A549 (cell line): ENCODE measurements around the gene TMEM158. TPM values are rescaled to one million over a fixed set of nuclear protein-coding genes. Genes with fewer than 3 reads are reported as not detected.

Experiments
- ATAC-seq, 2 experiments: fragments of 200-7000 bp in 1 of 2; fragments of >200 bp in 1 of 2; cut with Nextera tagmentation in 1 of 2; cut with Tn5 transposase in 1 of 2; 3 replicates each; pipeline versions ENCODE4 v1.8.0 to v1.9.1; 2018 to 2020; ENCODE audit warnings: mild to moderate bottlenecking in 1 of 2, moderate library complexity in 1 of 2
- CTCF ChIA-PET: fragments of 300-600 bp; sonication (Branson Sonifier 250); formaldehyde crosslinking; extraction: SDS; loops from one replicate; lab custom pipeline; 2021; ENCODE audit warnings: antibody characterized with exemption, inconsistent platforms; lab: Yijun Ruan, JAX
- POLR2A ChIA-PET: fragments of 350-600 bp; formaldehyde crosslinking; extraction: SDS; loops from one replicate; lab custom pipeline; 2021; ENCODE audit warnings: antibody characterized with exemption, inconsistent platforms; lab: Yijun Ruan, JAX
- DNase-seq, 2 experiments: peaks; one replicate each; pipeline versions ENCODE4 v3.0.0 to v3.0.0-alpha.2; 2011 to 2016; ENCODE audit warnings: low read depth in 1 of 2, low spot score in 1 of 2
- FAIRE-seq: peaks from 2 replicates; lab custom pipeline; 2011; peaks lifted over from hg19 to GRCh38; lab: Jason Lieb, UNC
- H3K27ac ChIP-seq, 2 experiments: fragments of >200 bp; sonication (Bioruptor Twin); formaldehyde crosslinking; 3 replicates each; pipeline ENCODE4 v1.5.1; 2016 to 2017
- H3K4me1 ChIP-seq: fragments of >200 bp; sonication (Bioruptor Twin); formaldehyde crosslinking; 3 replicates; pipeline ENCODE4 v1.6.1; 2016
- H3K4me2 ChIP-seq: fragments of >200 bp; sonication (Bioruptor Twin); formaldehyde crosslinking; 3 replicates; pipeline ENCODE4 v1.6.1; 2016
- H3K4me3 ChIP-seq: fragments of >200 bp; sonication (Bioruptor Twin); formaldehyde crosslinking; 3 replicates; pipeline ENCODE4 v1.5.1; 2016
- H3K9me3 ChIP-seq: fragments of >200 bp; sonication (Bioruptor Twin); formaldehyde crosslinking; 3 replicates; pipeline ENCODE4 v1.6.1; 2016
- CBX8 ChIP-seq: fragments of 200-600 bp; sonication (generic); IDR thresholded peaks from 2 replicates; pipeline ENCODE4 v1.6.1; 2016
- EHMT2 ChIP-seq: fragments of 200-600 bp; sonication (generic); IDR thresholded peaks from 2 replicates; pipeline ENCODE4 v1.6.1; 2016; ENCODE audit warnings: antibody characterized with exemption, low read depth, mild to moderate bottlenecking, moderate library complexity
- ESRRA ChIP-seq: fragments of 150-350 bp; IDR thresholded peaks from 2 replicates; pipeline ENCODE4 v1.6.1; 2014; ENCODE audit warnings: mild to moderate bottlenecking, low read length, borderline replicate concordance
- FOXS1 ChIP-seq: fragments of 250-450 bp; sonication (Bioruptor Pico); IDR thresholded peaks from 2 replicates; pipeline ENCODE4 v1.5.0; 2020; ENCODE audit warnings: mild to moderate bottlenecking, moderate library complexity
- GATA3 ChIP-seq: IDR thresholded peaks from 2 replicates; pipeline ENCODE4 v1.6.1; 2012; ENCODE audit warnings: borderline replicate concordance
- HDAC2 ChIP-seq: fragments of 200-600 bp; sonication (generic); IDR thresholded peaks from 2 replicates; pipeline ENCODE4 v1.6.1; 2016
- HOXA7 ChIP-seq: fragments of 250-450 bp; sonication (Bioruptor Pico); IDR thresholded peaks from 2 replicates; pipeline ENCODE4 v1.5.0; 2020; ENCODE audit warnings: mild to moderate bottlenecking, moderate library complexity
- HOXB13 ChIP-seq: fragments of 250-450 bp; sonication (Bioruptor Pico); IDR thresholded peaks from 2 replicates; pipeline ENCODE4 v1.5.0; 2020; ENCODE audit warnings: low read depth, mild to moderate bottlenecking, moderate library complexity
- JUN ChIP-seq, 2 experiments: fragments of >200 bp; sonication (Bioruptor Twin); formaldehyde crosslinking; IDR thresholded peaks; 2 replicates in 1 of 2; 3 replicates in 1 of 2; pipeline ENCODE4 v1.6.1; 2016 to 2017
- KDM1A ChIP-seq: fragments of 200-600 bp; sonication (generic); IDR thresholded peaks from 2 replicates; pipeline ENCODE4 v1.6.1; 2016; ENCODE audit warnings: low read depth, mild to moderate bottlenecking
- MAZ ChIP-seq: fragments of 150-350 bp; IDR thresholded peaks from 2 replicates; pipeline ENCODE4 v1.6.1; 2014; ENCODE audit warnings: antibody characterized with exemption, low read depth, low read length, borderline replicate concordance
- MYC ChIP-seq: IDR thresholded peaks from 2 replicates; pipeline ENCODE4 v1.6.1; 2012; ENCODE audit warnings: mild to moderate bottlenecking, inconsistent platforms, low read length, improper control_type of control experiment, borderline replicate concordance
- NFE2L2 ChIP-seq: fragments of 150-350 bp; conservative IDR thresholded peaks from 2 replicates; pipeline ENCODE4 v1.6.1; 2014; ENCODE audit warnings: low read length
- POLR2AphosphoS2 ChIP-seq: conservative IDR thresholded peaks from 2 replicates; pipeline ENCODE4 v1.6.1; 2012; ENCODE audit warnings: low read length, improper control_type of control experiment, inconsistent platforms
- RNF2 ChIP-seq: fragments of 200-600 bp; sonication (generic); IDR thresholded peaks from 2 replicates; pipeline ENCODE4 v1.6.1; 2016; ENCODE audit warnings: low read depth, mild to moderate bottlenecking, antibody characterized with exemption, moderate library complexity, borderline replicate concordance
- TFCP2L1 ChIP-seq: fragments of 250-450 bp; sonication (Bioruptor Pico); IDR thresholded peaks from 2 replicates; pipeline ENCODE4 v1.5.0; 2021; ENCODE audit warnings: mild to moderate bottlenecking
- ZC3H11A ChIP-seq: fragments of 450-650 bp; IDR thresholded peaks from 2 replicates; pipeline ENCODE4 v1.6.1; 2014; ENCODE audit warnings: antibody characterized with exemption, mild to moderate bottlenecking
- ZFP36 ChIP-seq: fragments of 450-650 bp; IDR thresholded peaks from 2 replicates; pipeline ENCODE4 v1.6.1; 2014; ENCODE audit warnings: borderline replicate concordance; ENCODE audit not compliant: partially characterized antibody
- ZNF302 ChIP-seq: fragments of 250-450 bp; sonication (Bioruptor Pico); IDR thresholded peaks from 2 replicates; pipeline ENCODE4 v1.9.0; 2021; ENCODE audit warnings: inconsistent platforms, mild to moderate bottlenecking, moderate library complexity
- ZSCAN20 ChIP-seq: fragments of 250-450 bp; sonication (Bioruptor Pico); IDR thresholded peaks from 2 replicates; pipeline ENCODE4 v1.8.0; 2022; ENCODE audit warnings: mild to moderate bottlenecking, moderate library complexity
- WGBS: methylation state at CpG from one replicate; pipeline ENCODE4 v1.1.6; 2017; ENCODE audit errors: missing lambda C conversion rate; 5-methylcytosine and 5-hydroxymethylcytosine counted together
- polyA plus RNA-seq, 4 experiments: library from polyadenylated mRNA; depleted of rRNA in 3 of 4; stranded (reverse); fragments of >200 nt; fragmentation: RNase III in 1 of 4; extraction: RNeasy Plus Mini Kit Qiagen cat#74134 plus additional on column Dnase treatment in 1 of 4; gene quantifications; 2 replicates in 3 of 4; 3 replicates in 1 of 4; pipeline ENCODE4 v1.2.3, GENCODE V29; 2011 to 2017
- TF ChIP-seq, protein P1 (sequence below): fragments of 150-350 bp; IDR thresholded peaks from 2 replicates; pipeline ENCODE4 v1.6.1; 2014; ENCODE audit warnings: low read depth, mild to moderate bottlenecking, low read length
- TF ChIP-seq, protein P2 (sequence below): fragments of 250-450 bp; sonication (Bioruptor Pico); IDR thresholded peaks from 2 replicates; pipeline ENCODE4 v1.5.0; 2021; ENCODE audit warnings: mild to moderate bottlenecking, moderate library complexity, borderline replicate concordance
- TF ChIP-seq, protein P3 (sequence below): fragments of >200 bp; sonication (Bioruptor Twin); formaldehyde crosslinking; IDR thresholded peaks from 3 replicates; pipeline ENCODE4 v1.6.1; 2016
- TF ChIP-seq, protein P4 (sequence below): fragments of >200 bp; sonication (Bioruptor Twin); formaldehyde crosslinking; IDR thresholded peaks from 3 replicates; pipeline ENCODE4 v1.5.1; 2016
- TF ChIP-seq, protein P5 (sequence below): fragments of 450-650 bp; IDR thresholded peaks from 2 replicates; pipeline ENCODE4 v1.6.1; 2014; ENCODE audit warnings: antibody characterized with exemption

TMEM158 gene
- polyA plus RNA-seq, 2 of the 4 experiments (the other 2 are of a cell fraction): 1.8 to 3.4 TPM

DNA sequence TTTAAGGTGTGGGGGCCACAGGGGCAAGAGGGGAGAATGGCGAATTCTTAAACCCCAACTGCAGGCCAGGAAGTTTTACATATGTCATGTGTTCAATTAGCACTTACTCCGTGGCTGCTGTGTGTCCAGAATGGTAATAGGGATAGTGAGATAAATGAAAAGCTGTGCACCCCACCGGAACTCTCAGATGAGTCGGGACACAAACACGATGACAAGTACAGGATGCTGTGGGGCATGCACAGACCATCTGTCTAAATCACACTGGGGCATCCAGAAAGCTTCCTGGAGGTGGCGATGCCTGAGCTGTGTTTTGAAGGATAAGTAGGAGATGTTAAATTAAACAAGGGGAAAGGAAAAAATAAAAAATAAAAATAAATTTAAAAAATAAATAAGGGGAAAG, 18.3 kb upstream of the TMEM158 start (continued):
- TF ChIP-seq, protein P1, sequence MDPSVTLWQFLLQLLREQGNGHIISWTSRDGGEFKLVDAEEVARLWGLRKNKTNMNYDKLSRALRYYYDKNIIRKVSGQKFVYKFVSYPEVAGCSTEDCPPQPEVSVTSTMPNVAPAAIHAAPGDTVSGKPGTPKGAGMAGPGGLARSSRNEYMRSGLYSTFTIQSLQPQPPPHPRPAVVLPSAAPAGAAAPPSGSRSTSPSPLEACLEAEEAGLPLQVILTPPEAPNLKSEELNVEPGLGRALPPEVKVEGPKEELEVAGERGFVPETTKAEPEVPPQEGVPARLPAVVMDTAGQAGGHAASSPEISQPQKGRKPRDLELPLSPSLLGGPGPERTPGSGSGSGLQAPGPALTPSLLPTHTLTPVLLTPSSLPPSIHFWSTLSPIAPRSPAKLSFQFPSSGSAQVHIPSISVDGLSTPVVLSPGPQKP: no peak

DNA sequence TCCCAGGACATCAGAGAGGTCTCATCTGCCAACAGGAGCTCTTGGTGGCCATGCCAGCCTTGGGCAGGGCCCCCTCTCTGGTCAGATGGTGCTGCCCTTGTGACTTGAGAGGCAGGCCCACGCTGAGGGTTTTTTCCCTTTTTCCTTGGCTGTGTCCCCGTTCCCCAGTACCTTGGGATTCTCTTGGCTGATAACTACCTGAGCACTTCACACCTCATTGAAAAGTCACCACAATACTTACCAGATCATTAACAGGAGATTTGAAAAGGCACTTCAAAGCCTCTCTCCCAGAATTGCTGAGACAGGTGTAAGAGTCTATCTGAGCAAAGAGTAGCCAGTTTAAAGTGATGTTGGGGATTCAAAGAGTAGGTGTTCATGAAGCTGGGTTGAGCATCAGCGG, 15.1 kb upstream of the TMEM158 start:
- 46% methylated on average over 3 of the region's 3 CpGs for WGBS
- CTCF ChIA-PET: no interaction called here
- Histone ChIP-seq H3K4me3 (no peak overlapping the region), H3K9me3 (no peaks in the 10 kb centered on the region), H3K4me2 (no peak overlapping the region), H3K27ac (no peak overlapping the region), H3K4me1 (no peaks in the 10 kb centered on the region)
- POLR2A ChIA-PET: interaction anchor here (0.6 kb wide), 1 partner anchor 189 kb away, joined by 3 read pairs; no protein-coding TSS in a partner anchor
- no peak for ATAC-seq
- TF ChIP-seq EHMT2: no peak
- TF ChIP-seq TFCP2L1 (CRISPR knock-in tag): no peak
- no peak for TF ChIP-seq POLR2AphosphoS2
- TF ChIP-seq, protein P2, sequence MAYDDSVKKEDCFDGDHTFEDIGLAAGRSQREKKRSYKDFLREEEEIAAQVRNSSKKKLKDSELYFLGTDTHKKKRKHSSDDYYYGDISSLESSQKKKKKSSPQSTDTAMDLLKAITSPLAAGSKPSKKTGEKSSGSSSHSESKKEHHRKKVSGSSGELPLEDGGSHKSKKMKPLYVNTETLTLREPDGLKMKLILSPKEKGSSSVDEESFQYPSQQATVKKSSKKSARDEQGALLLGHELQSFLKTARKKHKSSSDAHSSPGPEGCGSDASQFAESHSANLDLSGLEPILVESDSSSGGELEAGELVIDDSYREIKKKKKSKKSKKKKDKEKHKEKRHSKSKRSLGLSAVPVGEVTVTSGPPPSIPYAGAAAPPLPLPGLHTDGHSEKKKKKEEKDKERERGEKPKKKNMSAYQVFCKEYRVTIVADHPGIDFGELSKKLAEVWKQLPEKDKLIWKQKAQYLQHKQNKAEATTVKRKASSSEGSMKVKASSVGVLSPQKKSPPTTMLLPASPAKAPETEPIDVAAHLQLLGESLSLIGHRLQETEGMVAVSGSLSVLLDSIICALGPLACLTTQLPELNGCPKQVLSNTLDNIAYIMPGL (CRISPR knock-in tag): no peak
- no peak for TF ChIP-seq RNF2
- no peak for TF ChIP-seq HOXA7 (CRISPR knock-in tag)
- TF ChIP-seq KDM1A: no peak
- no peak for TF ChIP-seq MYC
- no peak for TF ChIP-seq NFE2L2
- DNase-seq: no peak
- no peak for FAIRE-seq

DNA sequence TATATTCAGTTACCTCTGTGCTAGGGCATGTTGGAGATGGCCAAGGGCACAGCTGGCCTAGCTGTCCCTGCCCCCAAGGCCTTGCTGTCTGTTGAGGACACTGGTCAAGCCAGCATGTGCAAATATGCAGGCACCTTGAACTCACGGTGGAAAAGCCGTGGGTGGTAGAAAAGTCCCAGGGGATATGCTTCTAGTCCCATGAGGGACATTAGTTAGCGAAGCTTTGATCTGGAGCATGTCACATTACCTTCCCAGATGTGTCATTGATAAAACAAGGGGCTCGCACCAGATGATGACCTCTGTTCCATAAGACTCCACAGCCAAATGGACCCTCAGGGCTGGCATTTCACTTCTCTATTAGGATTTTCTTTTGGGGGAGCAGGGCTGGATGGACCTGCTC, 14.2 kb upstream of the TMEM158 start:
- H3K27ac ChIP-seq: no peak overlapping the region
- TF ChIP-seq ZNF302 (CRISPR knock-in tag): no peak
- TF ChIP-seq, protein P1: no peak
- TF ChIP-seq, protein P3, sequence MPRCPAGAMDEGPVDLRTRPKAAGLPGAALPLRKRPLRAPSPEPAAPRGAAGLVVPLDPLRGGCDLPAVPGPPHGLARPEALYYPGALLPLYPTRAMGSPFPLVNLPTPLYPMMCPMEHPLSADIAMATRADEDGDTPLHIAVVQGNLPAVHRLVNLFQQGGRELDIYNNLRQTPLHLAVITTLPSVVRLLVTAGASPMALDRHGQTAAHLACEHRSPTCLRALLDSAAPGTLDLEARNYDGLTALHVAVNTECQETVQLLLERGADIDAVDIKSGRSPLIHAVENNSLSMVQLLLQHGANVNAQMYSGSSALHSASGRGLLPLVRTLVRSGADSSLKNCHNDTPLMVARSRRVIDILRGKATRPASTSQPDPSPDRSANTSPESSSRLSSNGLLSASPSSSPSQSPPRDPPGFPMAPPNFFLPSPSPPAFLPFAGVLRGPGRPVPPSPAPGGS: no peak
- TF ChIP-seq GATA3: no peak
- no peak for TF ChIP-seq HOXB13 (CRISPR knock-in tag)
- no peak for TF ChIP-seq MYC
- TF ChIP-seq, protein P4, sequence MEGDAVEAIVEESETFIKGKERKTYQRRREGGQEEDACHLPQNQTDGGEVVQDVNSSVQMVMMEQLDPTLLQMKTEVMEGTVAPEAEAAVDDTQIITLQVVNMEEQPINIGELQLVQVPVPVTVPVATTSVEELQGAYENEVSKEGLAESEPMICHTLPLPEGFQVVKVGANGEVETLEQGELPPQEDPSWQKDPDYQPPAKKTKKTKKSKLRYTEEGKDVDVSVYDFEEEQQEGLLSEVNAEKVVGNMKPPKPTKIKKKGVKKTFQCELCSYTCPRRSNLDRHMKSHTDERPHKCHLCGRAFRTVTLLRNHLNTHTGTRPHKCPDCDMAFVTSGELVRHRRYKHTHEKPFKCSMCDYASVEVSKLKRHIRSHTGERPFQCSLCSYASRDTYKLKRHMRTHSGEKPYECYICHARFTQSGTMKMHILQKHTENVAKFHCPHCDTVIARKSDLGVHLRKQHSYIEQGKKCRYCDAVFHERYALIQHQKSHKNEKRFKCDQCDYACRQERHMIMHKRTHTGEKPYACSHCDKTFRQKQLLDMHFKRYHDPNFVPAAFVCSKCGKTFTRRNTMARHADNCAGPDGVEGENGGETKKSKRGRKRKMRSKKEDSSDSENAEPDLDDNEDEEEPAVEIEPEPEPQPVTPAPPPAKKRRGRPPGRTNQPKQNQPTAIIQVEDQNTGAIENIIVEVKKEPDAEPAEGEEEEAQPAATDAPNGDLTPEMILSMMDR: no peak
- no peak for TF ChIP-seq ZFP36
- TF ChIP-seq HDAC2: no peak
- TF ChIP-seq MAZ: no peak
- no peak for TF ChIP-seq ZSCAN20 (CRISPR knock-in tag)
- TF ChIP-seq ZC3H11A: no peak
- TF ChIP-seq ESRRA: no peak
- TF ChIP-seq, protein P5, sequence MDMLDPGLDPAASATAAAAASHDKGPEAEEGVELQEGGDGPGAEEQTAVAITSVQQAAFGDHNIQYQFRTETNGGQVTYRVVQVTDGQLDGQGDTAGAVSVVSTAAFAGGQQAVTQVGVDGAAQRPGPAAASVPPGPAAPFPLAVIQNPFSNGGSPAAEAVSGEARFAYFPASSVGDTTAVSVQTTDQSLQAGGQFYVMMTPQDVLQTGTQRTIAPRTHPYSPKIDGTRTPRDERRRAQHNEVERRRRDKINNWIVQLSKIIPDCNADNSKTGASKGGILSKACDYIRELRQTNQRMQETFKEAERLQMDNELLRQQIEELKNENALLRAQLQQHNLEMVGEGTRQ: no peak
- no peak for TF ChIP-seq RNF2
- TF ChIP-seq FOXS1 (CRISPR knock-in tag): no peak
- no peak for TF ChIP-seq HOXA7 (CRISPR knock-in tag)
- no peak for TF ChIP-seq CBX8
- no peak for TF ChIP-seq JUN (IDR thresholded peaks at IDR 0.05)
- TF ChIP-seq, all 56 proteins: peak for 0
- ATAC-seq (no peak), DNase-seq (no peak), FAIRE-seq (no peak)
- Histone ChIP-seq H3K4me1 (no peaks in the 10 kb centered on the region), H3K4me2 (no peak overlapping the region), H3K4me3 (no peak overlapping the region), H3K9me3 (no peaks in the 10 kb centered on the region)
- ChIA-PET CTCF (no interaction called here), POLR2A (interaction anchor here (0.6 kb wide), 1 partner anchor 190 kb away, joined by 3 read pairs; no protein-coding TSS in a partner anchor)
- 59% methylated on average over 4 of the region's 4 CpGs for WGBS
